Nephron (organoid): ENCODE data around the gene ACTR8.
A peak's percentile ranks its signal among the peaks of the same experiment; 100 is the strongest.

Experiments used
- H3K27ac Mint-ChIP-seq, 3 experiments: 2 replicates each; pipeline ENCODE4 v1.8.0; 2020; ENCODE audit warnings: mixed read lengths in 3 of 3, mild to moderate bottlenecking in 2 of 3, moderate library complexity in 1 of 3
- H3K27me3 Mint-ChIP-seq: 2 replicates; pipeline ENCODE4 v1.8.0; 2021; ENCODE audit warnings: low read depth, mild to moderate bottlenecking, moderate library complexity, mixed read lengths
- H3K36me3 Mint-ChIP-seq: 2 replicates; pipeline ENCODE4 v1.8.0; 2020; ENCODE audit warnings: low read depth, mixed read lengths
- H3K4me1 Mint-ChIP-seq: 2 replicates; pipeline ENCODE4 v1.8.0; 2020; ENCODE audit warnings: mixed read lengths
- H3K4me3 Mint-ChIP-seq, 3 experiments: 2 replicates each; pipeline ENCODE4 v1.8.0; 2020; ENCODE audit warnings: mild to moderate bottlenecking in 3 of 3, mixed read lengths in 3 of 3, moderate library complexity in 2 of 3
- H3K9me3 Mint-ChIP-seq: 2 replicates; pipeline ENCODE4 v1.8.0; 2020; ENCODE audit warnings: mixed read lengths
- CTCF ChIP-seq, 3 experiments: fragments of 200-600 bp; sonication (generic); IDR thresholded peaks; one replicate each; pipeline ENCODE4 v1.5.0; 2021; ENCODE audit warnings: antibody characterized with exemption in 3 of 3; ENCODE audit not compliant: unreplicated experiment in 3 of 3

Gene ACTR8

GRCh38 chr3:53842436-53843194, 39.3 kb downstream of the ACTR8 start:
- peaks cover 8% of the 10 kb centered on the region for H3K4me1 Mint-ChIP-seq

GRCh38 chr3:53841296-53841695, 40.7 kb downstream of the ACTR8 start:
- H3K36me3 Mint-ChIP-seq = no peaks in the 10 kb centered on the region
- H3K27ac Mint-ChIP-seq = no peak overlapping the region
- no peak for TF ChIP-seq CTCF (IDR thresholded peaks at IDR 0.05; ENCODE audit: unreplicated experiment in 3 of 3)
- no peaks in the 10 kb centered on the region for H3K9me3 Mint-ChIP-seq
- peaks cover 8% of the 10 kb centered on the region for H3K4me1 Mint-ChIP-seq
- H3K4me3 Mint-ChIP-seq = no peak overlapping the region
- peaks cover 21% of the 10 kb centered on the region for H3K27me3 Mint-ChIP-seq

More at GRCh38 chr3:53842436-53843194, 39.3 kb downstream of the ACTR8 start:
- Mint-ChIP-seq H3K27ac (peak overlapping the region; percentile 65 to 84 (median 67)), H3K36me3 (no peaks in the 10 kb centered on the region), H3K4me3 (peak overlapping the region; percentile 21 to 55 (median 41)), H3K27me3 (peaks cover 33% of the 10 kb centered on the region), H3K9me3 (no peaks in the 10 kb centered on the region)
- TF ChIP-seq CTCF (IDR thresholded peaks at IDR 0.05; ENCODE audit: unreplicated experiment in 3 of 3) = peak; percentile 15 to 30 (median 26)

GRCh38 chr3:53837331-53837730, 44.6 kb downstream of the ACTR8 start:
- TF ChIP-seq CTCF (IDR thresholded peaks at IDR 0.05; ENCODE audit: unreplicated experiment in 3 of 3) = no peak
- H3K27me3 Mint-ChIP-seq = peaks cover 6% of the 10 kb centered on the region
- H3K4me1 Mint-ChIP-seq = no peaks in the 10 kb centered on the region
- no peak overlapping the region for H3K4me3 Mint-ChIP-seq
- H3K27ac Mint-ChIP-seq = no peak overlapping the region
- no peaks in the 10 kb centered on the region for H3K9me3 Mint-ChIP-seq
- no peaks in the 10 kb centered on the region for H3K36me3 Mint-ChIP-seq

GRCh38 chr3:53836084-53836872, 45.7 kb downstream of the ACTR8 start:
- Mint-ChIP-seq H3K4me3 (no peak overlapping the region), H3K9me3 (no peaks in the 10 kb centered on the region), H3K27me3 (no peaks in the 10 kb centered on the region), H3K27ac (no peak overlapping the region), H3K4me1 (no peaks in the 10 kb centered on the region), H3K36me3 (no peaks in the 10 kb centered on the region)
- TF ChIP-seq CTCF (IDR thresholded peaks at IDR 0.05; ENCODE audit: unreplicated experiment in 3 of 3) = no peak

GRCh38 chr3:53835257-53835656, 46.7 kb downstream of the ACTR8 start:
- Mint-ChIP-seq H3K9me3 (no peaks in the 10 kb centered on the region), H3K4me1 (no peaks in the 10 kb centered on the region), H3K4me3 (no peak overlapping the region), H3K36me3 (no peaks in the 10 kb centered on the region), H3K27me3 (no peaks in the 10 kb centered on the region), H3K27ac (no peak overlapping the region)
- no peak for TF ChIP-seq CTCF (IDR thresholded peaks at IDR 0.05; ENCODE audit: unreplicated experiment in 3 of 3)
